ENCODE measurements around the gene ATF2.

DNA sequence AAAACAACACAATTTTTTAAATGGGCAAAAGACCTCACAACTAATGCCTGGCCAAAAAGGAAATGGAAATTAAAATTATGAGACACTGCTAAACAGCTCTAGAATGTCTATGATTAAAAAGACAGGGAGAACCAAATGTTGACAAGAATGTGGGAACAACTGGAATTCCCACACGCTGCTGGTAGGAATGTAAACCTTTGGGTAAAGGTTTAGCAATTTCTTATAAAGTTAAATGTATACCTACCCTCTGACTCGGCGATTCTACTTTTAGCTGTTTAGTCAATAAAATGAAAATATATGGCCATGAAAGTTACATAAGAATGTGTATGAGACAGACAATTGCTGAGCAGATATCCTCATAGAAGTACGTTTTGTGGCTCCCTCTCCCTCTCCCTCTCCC lies 60.9 kb downstream of the ATF2 start:
- TF ChIP-seq POLR2A (IDR thresholded peaks at IDR 0.05; ENCODE audit: low read depth, low read length) = no peak
- TF ChIP-seq POLR2AphosphoS5 (IDR thresholded peaks at IDR 0.05; ENCODE audit: low read depth, low read length) = no peak
